GM19324 (cell line): ENCODE results near the gene RMDN3.

Source experiments
- ATAC-seq: cut with Tn5 transposase; IDR thresholded peaks from one replicate; pipeline ENCODE4 v1.9.1; 2021; ENCODE audit warnings: mild to moderate bottlenecking, moderate library complexity; ENCODE audit not compliant: unreplicated experiment, low FRiP score

RMDN3 gene

GRCh38 chr15:40751745-40752144 is 3.3 kb downstream of the RMDN3 start:
- ATAC-seq = no peak

- ATAC-seq = no peak
Observed at GRCh38 chr15:40750885-40751284, 4.2 kb downstream of the RMDN3 start.

- ATAC-seq = no peak
Observed at GRCh38 chr15:40749151-40749630, 5.9 kb downstream of the RMDN3 start.

- no peak for ATAC-seq
Observed at GRCh38 chr15:40747685-40748631, 7.1 kb downstream of the RMDN3 start.

- ATAC-seq = no peak
Observed at GRCh38 chr15:40746916-40747418, 8.1 kb downstream of the RMDN3 start.

- no peak for ATAC-seq
Observed at GRCh38 chr15:40744815-40745152, 10.3 kb downstream of the RMDN3 start.

GRCh38 chr15:40743921-40744814 is 10.9 kb downstream of the RMDN3 start:
- ATAC-seq = no peak

- no peak for ATAC-seq
Observed at GRCh38 chr15:40743485-40743901, 11.6 kb downstream of the RMDN3 start.

- no peak for ATAC-seq
Observed at GRCh38 chr15:40739854-40740253, 15.2 kb downstream of the RMDN3 start.

- ATAC-seq = no peak
Observed at GRCh38 chr15:40739047-40739446, 16.0 kb downstream of the RMDN3 start.

GRCh38 chr15:40737048-40737447 is 18.0 kb downstream of the RMDN3 start:
- ATAC-seq = no peak

- no peak for ATAC-seq
Observed at GRCh38 chr15:40736575-40736974, 18.5 kb downstream of the RMDN3 start.

- ATAC-seq = no peak
Observed at GRCh38 chr15:40731034-40731433, 24.0 kb downstream of the RMDN3 start.

- ATAC-seq = no peak
Observed at GRCh38 chr15:40723919-40724318, 31.1 kb downstream of the RMDN3 start.

GRCh38 chr15:40722934-40723333 is 32.1 kb downstream of the RMDN3 start:
- no peak for ATAC-seq

GRCh38 chr15:40722354-40722753 is 32.7 kb downstream of the RMDN3 start:
- ATAC-seq = no peak

- ATAC-seq = no peak
Observed at GRCh38 chr15:40721701-40722100, 33.4 kb downstream of the RMDN3 start.

GRCh38 chr15:40716165-40716564 is 38.9 kb downstream of the RMDN3 start:
- ATAC-seq = no peak

- ATAC-seq = no peak
Observed at GRCh38 chr15:40714144-40714543, 40.9 kb downstream of the RMDN3 start.

GRCh38 chr15:40706121-40706520 is 48.9 kb downstream of the RMDN3 start:
- no peak for ATAC-seq

- no peak for ATAC-seq
Observed at GRCh38 chr15:40702077-40702476, 53.0 kb downstream of the RMDN3 start.
